Activated T-cell treated with anti-CD3 and anti-CD28 coated beads for 4 hours (primary cell): Measurements from ENCODE around the gene ZNF446.
"Not testable (repeated sequence)": the region's sequence is repeated elsewhere in the genome, so short reads cannot be mapped to it uniquely, and the experiment has no call there.

Experiments
- DNase-seq: peaks from one replicate; pipeline ENCODE4 v3.0.0-alpha.2; 2020

Gene ZNF446

DNA sequence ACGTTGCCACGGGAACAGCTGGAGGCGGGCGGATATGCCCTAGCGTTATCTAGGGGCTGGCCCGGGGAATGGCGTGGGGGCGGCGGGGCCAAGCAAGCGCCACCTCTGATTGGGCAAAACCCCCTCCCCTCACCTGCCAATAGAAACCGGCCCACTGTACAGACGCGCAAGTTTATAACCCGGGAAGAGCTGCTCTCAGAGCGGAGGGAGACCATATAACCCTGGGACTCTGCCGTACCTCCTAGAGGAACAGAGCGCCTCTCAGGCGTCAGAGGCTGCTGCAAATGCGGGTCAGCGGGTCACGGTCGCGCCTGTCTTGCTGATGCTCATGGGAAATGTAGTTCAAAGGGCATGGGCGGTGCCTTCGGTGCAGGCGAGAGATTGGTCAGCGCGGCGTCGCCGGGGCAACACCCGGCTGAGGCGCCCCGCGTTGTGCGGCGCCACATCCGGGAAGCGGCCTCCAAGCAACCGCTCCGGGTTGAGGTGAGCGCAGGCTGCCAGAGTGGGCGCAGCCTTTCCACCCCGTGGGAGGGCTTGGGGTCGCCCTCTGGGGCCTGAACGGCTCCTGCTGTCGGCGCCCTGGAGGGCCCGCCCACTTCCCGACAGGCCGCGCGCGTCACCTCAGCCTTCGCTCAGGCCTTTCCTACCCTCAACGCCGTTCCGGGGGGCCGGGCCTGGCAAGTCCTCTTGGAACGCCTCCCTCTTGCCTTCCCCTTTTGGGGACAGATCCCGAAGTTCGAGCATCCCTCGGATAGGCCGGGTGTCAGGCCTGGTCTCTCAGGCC, at the start of gene ZNF446:
Gene ZNF446, plus strand, starts transcription at position 639 of the 784 bp plus-strand sequence. CDS start 867 bp downstream, outside the sequence.
- peak; percentile 89 for DNase-seq

DNA sequence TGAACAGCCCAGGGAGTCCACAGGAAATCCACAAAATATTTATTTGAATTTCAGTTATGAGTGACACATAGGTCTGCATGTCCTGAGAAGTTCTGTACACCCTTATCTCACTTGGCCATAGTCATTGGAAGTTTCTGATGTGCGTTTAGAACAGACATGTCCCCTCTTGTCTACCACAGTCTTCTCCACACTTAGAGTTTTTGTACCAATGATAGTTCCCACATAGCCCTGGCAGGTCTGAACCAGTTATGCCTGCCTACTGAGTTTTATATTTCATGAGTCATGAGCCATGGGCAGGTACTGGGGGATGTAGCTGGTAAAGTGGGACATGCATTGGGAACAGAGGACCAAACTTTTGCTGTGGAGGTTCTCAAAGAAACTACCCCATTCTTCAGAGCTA, 47.5 kb upstream of the ZNF446 start:
- DNase-seq, result no peak

DNA sequence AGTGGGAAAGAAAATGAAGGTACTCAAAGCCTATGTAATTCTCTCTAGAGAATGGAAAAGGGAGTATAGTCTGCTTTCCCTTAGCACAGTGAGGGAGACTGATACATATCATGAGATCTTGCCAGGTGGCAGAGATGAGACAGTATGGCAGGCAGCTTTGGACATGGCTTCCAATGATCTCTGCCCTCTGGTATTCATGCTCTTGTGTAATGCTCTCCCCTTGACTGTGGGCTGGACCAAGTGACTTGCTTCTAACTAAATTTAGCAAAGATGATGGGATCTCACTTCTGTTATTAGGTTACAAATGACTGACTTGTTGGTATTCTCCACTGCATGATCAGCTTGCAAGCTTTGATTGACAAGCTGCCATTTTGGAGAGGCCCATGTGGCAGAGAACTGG, 46.4 kb upstream of the ZNF446 start:
- no peak for DNase-seq

DNA sequence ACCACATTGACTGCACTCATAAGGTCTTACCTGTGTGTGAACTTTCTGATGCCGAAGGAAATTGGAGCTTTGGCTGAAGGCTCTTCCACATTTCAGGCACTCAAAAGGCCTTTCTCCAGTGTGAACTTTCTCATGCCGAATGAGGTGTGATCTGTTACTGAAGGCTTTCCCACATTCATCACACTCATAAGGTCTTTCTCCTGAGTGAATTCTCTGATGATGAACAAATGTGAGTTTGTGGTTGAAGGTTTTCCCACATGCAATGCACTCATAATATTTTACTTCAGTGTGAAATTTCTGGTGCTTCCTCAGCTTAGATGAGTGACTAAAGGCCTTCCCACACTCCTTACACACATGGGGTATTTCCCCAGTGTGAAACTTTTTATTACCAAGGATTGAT, 41.9 kb upstream of the ZNF446 start:
- DNase-seq, result no peak

DNA sequence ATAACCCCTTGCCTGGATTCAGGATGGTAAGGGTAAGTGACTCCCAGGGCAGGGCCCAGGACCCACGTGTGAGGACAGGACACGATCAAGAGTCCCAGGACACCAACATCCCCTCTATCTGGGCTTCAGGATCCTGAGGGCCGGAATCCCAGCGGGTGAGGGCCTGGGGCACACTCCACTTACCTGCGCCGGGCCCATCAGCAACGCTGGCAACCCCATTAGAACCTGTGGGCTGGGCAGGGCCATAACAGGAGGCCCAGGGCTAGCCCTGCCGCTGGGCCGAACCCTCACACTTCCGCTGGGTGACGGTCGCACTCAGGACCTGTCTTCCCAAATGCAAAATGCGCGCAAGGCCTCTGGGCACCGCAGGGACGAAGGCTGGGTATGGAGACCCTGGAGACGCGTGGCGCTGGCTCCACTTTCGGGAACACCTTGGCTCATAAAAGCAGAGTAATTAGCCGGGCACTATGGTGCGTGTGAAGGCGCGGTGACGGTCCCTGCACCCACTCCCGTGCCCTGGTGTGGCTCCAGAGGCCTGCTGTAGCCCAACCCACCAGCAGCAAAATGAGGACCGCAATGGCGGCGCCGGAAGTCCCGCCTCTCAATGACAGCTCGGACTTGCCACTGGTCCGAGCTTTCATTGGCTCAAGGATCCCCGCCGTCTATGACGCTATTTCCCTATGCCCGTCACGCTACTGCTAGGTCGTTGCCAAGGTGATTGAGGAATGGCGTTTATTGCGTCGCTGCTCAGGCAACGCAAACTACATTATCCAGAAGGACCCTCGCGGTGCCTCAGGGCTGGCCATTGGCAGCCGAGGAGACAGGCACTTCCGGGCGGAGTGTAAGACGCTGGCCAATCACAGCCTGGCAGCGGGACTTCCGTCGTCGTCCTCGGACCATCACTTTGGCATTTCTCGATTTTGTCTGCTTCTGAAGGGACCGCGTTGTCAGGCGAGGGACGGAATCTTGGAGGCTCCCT, 36.3 kb upstream of the ZNF446 start, which contains the start of gene ZNF132:
Gene ZNF132, minus strand, starts transcription at position 578 of the 979 bp plus-strand sequence. Its CDS starts 332 bp downstream, at position 246.
- peak; percentile 85 for DNase-seq

DNA sequence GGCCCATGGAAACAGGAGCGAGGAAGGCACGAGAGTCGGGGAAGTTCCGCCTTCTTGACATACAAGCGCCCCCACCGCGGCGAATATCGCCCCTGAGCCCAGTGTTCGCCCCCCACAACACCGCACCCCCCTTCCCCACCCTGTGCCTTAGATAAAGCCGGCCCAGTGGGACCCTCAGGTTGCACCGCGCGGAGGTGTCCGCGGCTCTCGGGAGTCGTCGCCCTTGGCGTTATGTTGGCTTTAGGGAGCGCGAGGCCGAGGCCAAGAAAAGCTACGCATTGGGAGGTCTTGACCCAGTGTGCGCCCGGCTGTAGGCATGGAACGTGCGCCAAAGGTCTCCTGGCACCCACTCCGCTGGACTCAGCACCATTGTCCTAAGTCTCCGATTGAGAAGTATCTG, 35.6 kb upstream of the ZNF446 start:
- no peak for DNase-seq

DNA sequence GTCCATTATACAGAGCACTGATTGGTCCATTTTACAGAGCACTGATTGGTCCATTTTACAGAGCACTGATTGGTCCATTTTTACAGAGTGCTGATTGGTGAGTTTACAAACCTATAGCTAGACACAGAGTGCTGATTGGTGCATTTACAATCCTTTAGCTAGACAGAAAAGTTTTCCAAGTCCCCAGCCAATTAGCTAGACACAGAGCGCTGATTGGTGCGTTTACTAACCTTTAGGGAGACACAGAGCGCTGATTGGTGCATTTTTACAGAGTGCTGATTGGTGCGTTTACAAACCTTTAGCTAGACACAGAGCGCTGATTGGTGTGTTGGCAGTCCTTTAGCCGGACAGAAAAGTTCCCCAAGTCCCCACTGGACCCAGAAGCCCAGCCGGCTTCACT, 33.2 kb upstream of the ZNF446 start:
- not testable (repeated sequence) for DNase-seq

DNA sequence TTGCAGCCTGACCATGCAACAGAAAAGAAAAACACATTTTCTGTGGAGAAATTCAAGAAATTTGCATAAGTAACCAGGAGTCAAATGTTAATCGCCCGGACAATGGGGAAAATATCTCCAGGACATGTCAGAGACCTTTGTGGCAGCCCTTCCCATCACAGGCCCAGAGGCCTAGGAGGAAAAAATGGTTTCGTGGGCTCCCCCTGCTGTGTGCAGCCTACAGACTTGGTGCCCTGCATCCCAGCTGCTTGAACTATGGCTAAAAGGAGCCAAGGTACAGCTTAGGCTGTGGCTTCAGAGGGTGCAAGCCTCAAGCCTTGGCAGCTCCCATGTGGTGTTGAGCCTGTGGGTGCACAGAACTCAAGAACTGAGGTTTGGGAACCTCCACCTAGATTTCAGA, 27.3 kb upstream of the ZNF446 start:
- DNase-seq, result not testable (repeated sequence)

DNA sequence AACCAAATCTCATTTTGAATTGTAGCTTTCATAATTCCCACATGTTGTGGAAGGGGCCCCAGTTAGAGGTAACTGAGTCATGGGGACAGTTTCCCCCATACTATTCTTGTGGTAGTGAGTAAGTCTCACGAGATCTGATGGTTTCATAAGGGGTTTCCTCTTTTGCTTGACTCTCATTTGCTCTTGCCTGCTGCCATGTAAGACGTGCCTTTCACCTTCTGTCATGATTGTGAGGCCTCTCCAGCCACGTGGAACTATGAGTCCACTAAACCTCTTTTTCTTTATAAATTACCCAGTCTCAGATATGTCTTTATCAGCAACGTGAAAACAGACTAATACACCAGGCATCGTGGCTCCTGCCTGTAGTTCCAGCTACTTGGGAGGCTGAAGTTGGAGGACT, 26.2 kb upstream of the ZNF446 start:
- DNase-seq, result not testable (repeated sequence)

DNA sequence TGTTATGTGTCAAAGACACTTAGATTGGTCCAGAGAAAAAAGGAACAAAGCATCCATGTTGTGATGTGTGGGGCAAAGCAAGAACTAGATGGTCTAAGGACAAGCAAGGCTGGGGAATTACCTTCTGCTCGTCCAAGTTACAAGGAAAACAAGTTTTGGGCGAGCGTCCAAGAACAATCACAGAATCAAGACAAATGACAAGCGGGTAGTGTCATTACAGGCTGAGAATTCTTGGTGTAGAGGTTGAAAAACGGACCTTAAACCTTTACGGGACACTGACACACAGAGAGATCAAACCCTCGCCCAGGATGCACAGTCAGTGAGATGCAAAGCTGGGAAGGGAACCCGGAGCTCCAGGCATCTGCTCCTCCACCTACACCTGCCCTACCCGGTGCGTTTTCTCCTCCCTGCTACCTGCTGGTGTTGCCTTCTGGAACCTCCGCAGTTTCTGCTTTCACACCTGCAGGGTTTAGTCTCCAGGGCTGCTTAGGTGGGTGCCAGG, 25.2 kb upstream of the ZNF446 start:
- DNase-seq, result no peak

DNA sequence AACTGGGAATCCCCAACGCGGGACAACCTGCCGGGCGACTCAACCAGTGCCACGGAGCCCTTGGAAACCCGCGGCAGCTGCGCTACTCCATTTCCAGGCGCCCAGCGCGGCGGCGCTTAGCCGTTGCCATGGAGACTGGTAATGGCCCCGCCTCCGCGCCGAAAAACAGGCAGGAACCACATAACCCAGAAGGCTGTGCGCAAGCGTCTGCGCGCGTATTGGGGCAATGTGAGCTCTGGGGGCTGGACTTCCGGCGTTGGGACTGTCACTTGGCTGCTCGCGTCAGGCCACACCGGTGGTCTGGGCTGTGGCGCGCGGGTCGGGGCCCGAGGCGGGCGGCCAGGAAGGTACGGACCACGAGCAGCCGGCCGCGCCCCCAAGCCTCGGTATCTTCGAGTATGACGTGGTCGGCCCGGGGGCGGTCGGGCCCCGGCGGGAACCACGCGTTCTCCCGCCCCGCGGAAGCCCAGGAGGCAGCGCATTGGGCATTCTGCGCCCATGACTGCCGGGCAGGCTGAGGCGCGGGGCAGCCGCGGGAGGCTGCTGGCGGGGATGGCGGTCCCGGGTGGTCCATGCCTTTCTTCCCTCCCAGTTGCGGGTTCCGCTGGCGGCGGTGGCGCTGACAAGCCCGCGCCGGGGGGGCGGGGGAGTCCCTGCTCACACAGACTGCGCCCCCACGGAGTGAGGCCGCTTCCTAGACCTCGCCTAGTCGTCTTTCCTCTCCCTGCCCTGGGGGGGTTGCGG, 24.6 kb upstream of the ZNF446 start, which contains the start of gene ZNF324B:
Gene ZNF324B, plus strand, starts transcription at position 265 of the 744 bp plus-strand sequence. CDS start 2,080 bp downstream, outside the sequence.
- DNase-seq, result peak; percentile 94

DNA sequence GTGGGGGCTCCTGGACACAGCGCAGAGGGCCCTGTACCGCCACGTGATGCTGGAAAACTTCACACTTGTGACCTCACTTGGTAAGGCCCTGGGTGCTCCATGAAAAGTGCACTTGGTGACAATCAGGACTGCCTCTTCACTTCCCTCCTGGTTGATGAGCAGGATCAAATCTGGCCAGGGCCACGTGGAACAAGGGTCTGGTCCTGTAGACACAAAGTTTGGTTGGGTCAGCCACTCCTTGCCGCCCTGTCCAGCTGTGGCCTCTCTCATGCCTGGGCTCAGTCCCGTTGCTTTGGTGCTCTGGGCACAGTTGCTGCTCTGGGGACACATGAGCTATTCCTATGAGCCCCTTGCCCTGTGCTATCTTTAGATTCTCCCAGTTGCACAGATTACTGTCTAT, 22.4 kb upstream of the ZNF446 start:
- no peak for DNase-seq

DNA sequence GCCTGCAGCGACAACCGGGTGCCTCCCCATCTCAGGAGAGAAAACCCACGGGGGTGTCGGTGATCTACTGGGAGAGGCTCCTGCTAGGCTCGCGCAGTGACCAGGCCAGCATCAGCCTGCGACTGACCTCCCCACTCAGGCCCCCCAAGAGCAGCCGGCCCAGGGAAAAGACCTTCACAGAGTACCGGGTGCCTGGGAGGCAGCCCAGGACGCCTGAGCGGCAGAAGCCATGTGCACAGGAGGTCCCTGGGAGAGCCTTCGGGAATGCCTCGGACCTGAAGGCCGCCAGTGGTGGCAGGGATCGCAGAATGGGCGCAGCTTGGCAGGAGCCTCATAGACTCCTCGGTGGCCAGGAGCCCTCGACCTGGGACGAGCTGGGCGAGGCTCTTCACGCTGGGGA, 20.8 kb upstream of the ZNF446 start:
- DNase-seq, result no peak

DNA sequence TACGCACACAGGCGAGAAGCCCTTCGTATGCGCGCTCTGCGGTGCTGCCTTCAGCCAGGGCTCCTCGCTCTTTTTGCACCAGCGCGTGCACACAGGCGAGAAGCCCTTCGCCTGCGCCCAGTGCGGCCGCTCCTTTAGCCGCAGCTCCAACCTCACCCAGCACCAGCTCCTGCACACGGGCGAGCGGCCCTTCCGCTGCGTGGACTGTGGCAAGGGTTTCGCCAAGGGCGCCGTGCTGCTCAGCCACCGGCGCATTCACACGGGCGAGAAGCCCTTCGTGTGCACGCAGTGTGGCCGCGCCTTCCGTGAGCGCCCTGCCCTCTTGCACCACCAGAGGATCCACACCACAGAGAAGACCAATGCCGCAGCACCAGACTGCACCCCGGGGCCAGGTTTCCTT, 20.0 kb upstream of the ZNF446 start:
- no peak for DNase-seq

DNA sequence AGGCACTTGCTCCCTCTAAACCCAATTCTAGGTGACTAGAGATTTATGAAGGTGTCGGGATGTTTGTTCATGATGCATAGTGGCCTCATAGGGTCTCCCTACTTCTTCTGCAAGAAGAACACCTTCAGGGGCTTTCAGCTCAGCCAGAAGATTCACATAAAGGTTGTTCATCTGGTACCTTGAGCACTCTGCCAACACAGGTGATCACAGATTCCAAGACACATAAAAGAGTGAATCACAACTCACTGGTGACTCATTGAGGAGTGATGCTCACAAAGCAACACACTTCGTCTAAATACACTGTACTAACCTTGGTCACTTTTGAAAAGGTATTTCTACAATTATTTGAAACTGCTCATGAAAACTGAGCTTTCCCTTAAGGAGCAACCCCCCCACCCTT, 16.1 kb upstream of the ZNF446 start:
- no peak for DNase-seq

DNA sequence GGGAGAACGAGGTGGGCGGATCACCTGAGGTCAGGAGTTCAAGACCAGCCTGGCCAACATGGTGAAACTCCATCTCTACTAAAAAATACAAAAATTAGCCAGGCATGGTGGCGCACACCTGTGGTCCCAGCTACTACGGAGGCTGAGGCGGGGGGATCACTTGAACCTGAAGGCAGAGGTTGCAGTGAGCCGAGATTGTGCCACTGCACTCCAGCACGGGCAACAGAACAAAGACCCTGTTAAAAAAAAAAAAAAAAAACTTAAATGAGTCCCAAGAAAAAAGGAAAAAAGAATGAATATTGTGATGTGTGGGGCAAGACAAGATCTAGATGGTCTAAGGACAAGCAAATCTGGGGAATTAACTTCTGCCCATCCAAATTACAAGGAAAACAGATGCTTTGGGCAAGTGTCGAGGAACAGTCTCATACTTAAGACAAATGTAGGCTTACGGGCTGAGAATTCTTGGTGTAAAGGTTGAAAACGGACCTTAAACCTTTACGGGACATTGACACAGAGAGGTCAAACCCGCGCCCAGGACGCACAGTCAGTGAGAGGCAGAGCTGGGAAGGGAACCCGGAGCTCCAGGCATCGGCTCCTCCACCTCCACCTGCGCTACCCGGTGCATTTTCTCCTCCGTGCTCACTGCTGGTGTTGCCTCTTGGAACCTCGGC, 9.9 kb upstream of the ZNF446 start:
- DNase-seq, result no peak

DNA sequence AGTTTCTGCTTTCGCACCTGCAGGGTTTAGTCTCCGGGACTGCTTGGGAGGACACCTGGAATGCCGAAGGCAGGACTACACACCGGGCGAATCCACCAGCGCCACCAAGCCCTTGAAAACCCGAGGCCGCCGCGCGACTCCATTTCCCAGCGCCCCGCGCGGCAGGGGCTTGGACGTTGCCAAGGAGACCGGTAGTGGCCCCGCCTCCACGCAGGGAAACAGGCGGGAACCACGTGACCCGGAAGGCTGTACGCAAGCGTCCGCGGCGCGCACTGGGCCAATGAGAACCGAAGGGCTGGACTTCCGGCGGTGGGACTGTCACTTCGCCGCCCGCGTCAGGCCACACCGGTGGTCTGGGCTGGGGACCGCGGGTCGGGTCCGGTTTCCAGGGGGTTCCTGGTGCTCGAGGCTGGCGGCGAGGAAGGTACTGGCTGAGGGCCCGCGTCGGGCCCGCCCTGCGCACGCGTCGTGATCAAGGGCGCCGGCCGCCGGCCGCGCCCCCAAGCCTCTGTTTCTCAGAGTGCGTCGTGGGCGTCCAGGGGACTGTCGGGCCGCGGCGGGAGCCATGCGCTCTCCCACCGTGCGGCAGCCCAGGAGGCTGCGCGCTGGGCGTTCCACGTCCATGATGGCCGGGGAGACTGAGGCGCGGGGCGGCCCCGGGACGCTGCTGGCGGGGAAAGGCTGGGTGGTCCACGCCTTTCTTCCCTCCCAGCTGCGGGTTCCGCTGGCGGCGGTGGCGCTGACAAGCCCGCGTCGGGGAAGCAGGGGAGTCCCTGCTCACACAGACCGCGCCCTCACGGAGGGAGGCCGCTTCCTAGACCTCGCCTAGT, 9.2 kb upstream of the ZNF446 start, which contains the start of gene ZNF324:
Gene ZNF324, plus strand, starts transcription at position 321 of the 830 bp plus-strand sequence. CDS start 2,106 bp downstream, outside the sequence.
- DNase-seq, result peak; percentile 97

DNA sequence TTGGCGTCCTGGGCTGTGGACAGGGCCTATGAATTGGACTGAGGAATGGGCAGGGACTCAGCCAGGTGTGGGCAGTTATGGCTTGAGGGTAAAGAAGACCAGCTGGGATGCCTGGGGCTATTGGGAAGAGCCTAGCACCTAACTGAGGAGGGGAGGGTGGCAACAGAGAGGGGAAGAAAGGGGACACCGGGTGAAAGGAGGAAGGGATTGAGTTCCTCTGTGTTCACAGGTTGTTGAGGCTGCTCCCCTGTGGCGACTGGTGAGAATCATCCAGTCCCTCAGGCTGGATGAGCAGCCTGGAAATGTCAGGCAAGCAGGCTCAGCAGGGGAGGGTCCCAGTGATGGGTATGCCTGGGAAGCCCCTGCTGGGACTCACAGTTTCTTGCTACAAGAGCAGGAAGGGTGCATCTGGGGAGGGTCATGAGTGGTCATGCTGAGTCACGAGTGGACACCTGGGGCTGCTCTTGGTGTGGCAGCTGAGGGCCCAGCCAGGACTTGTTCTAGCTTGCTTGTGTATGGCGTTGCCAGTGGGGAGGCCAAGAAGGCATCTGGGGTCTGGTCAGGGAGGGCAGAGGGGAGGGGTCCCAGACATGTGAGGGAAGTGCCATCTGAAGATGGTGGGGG, 7.8 kb upstream of the ZNF446 start:
- DNase-seq, result no peak

DNA sequence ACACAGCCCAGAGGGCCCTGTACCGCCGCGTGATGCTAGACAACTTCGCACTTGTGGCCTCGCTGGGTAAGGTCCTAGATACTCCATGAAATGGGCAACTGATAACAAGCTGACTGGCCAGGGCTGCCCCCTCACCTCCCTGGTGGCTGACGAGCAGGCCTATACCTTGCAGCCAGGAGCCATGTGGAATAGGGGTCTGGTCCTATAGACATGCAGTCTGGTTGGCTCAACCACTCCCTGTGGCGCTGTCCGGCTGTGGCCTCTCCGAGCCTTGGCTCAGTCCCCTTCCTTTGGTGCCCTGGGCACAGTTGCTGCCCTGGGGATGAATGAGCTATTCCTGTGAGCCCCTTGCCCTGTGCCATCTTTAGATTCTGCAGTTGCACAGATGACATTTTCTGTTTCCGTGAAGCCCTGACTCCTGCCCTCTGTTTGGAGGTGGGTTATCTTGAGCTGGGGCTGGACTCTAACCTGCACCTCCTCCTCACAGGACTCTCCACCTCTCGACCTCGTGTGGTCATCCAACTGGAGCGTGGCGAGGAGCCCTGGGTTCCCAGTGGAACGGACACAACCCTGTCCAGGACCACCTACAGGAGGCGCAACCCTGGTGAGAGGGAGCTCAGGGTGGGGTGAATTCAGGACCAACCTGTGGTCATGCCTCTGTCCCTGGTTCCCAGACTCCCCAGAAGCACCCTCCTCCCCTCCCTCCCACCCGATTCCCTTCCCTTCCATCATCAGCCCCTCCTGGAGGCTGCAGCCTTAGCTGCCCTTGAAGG, 6.7 kb upstream of the ZNF446 start:
- DNase-seq, result no peak
